HEK293T (cell line): ENCODE data around the gene FAXDC2.

ENCODE experiments used
- CTCF ChIA-PET: fragments of 350-600 bp; formaldehyde crosslinking; extraction: SDS; loops from one replicate; lab custom pipeline; 2021; ENCODE audit warnings: antibody characterized with exemption, inconsistent platforms; lab: Yijun Ruan, JAX
- POLR2A ChIA-PET: fragments of 350-600 bp; formaldehyde crosslinking; extraction: SDS; loops from one replicate; lab custom pipeline; 2020; ENCODE audit warnings: antibody characterized with exemption, inconsistent platforms; lab: Yijun Ruan, JAX
- DNase-seq: peaks from one replicate; pipeline ENCODE4 v3.0.0; 2012; ENCODE audit warnings: mixed read lengths; ENCODE audit errors: extremely low spot score
- ARNT ChIP-seq: fragments of 450-650 bp; IDR thresholded peaks from 2 replicates; pipeline ENCODE4 v1.6.1; 2017; ENCODE audit warnings: mild to moderate bottlenecking
- BHLHE40 ChIP-seq: fragments of 450-650 bp; IDR thresholded peaks from 2 replicates; pipeline ENCODE4 v1.6.1; 2016; ENCODE audit warnings: mild to moderate bottlenecking, moderate library complexity, borderline replicate concordance
- CTBP1 ChIP-seq: fragments of 450-650 bp; IDR thresholded peaks from 2 replicates; pipeline ENCODE4 v1.6.1; 2016; ENCODE audit warnings: borderline replicate concordance
- ELF4 ChIP-seq: fragments of 450-650 bp; IDR thresholded peaks from 2 replicates; pipeline ENCODE4 v1.6.1; 2017; ENCODE audit warnings: antibody characterized with exemption
- FOXA1 ChIP-seq: fragments of 450-650 bp; IDR thresholded peaks from 2 replicates; pipeline ENCODE4 v1.6.1; 2016; ENCODE audit warnings: mild to moderate bottlenecking
- FOXK2 ChIP-seq: fragments of 450-650 bp; IDR thresholded peaks from 2 replicates; pipeline ENCODE4 v1.6.1; 2016; ENCODE audit warnings: mild to moderate bottlenecking
- FOXM1 ChIP-seq: fragments of 450-650 bp; IDR thresholded peaks from 2 replicates; pipeline ENCODE4 v1.6.1; 2017; ENCODE audit warnings: mild to moderate bottlenecking, borderline replicate concordance
- HDGF ChIP-seq: fragments of 450-650 bp; IDR thresholded peaks from 2 replicates; pipeline ENCODE4 v1.6.1; 2017; ENCODE audit warnings: antibody characterized with exemption, borderline replicate concordance
- L3MBTL2 ChIP-seq: fragments of 450-650 bp; conservative IDR thresholded peaks from 2 replicates; pipeline ENCODE4 v1.6.1; 2016; ENCODE audit warnings: mild to moderate bottlenecking
- LEF1 ChIP-seq: fragments of 450-650 bp; IDR thresholded peaks from 2 replicates; pipeline ENCODE4 v1.6.1; 2017; ENCODE audit warnings: mild to moderate bottlenecking, borderline replicate concordance
- NFRKB ChIP-seq: fragments of 450-650 bp; IDR thresholded peaks from 2 replicates; pipeline ENCODE4 v1.6.1; 2016; ENCODE audit warnings: mild to moderate bottlenecking, moderate library complexity
- SP1 ChIP-seq: fragments of 450-650 bp; IDR thresholded peaks from 2 replicates; pipeline ENCODE4 v1.6.1; 2017
- SUZ12 ChIP-seq: fragments of 450-650 bp; IDR thresholded peaks from 2 replicates; pipeline ENCODE4 v1.6.1; 2016; ENCODE audit warnings: mild to moderate bottlenecking
- TARDBP ChIP-seq: fragments of 450-650 bp; IDR thresholded peaks from 2 replicates; pipeline ENCODE4 v1.6.1; 2016
- ZNF384 ChIP-seq: fragments of 450-650 bp; IDR thresholded peaks from 2 replicates; pipeline ENCODE4 v1.6.1; 2016
- TF ChIP-seq, protein P1 (sequence below): fragments of 450-650 bp; IDR thresholded peaks from 2 replicates; pipeline ENCODE4 v1.6.1; 2016

FAXDC2 gene

GRCh38 chr5:154849791-154850201 lies 607 bp downstream of the FAXDC2 start:
- POLR2A ChIA-PET = interaction anchor here (1.0 to 2.2 kb wide), 3 partner anchors 8 to 12 kb away, joined by 3 to 8 read pairs (median 7); partner anchors contain the start of gene CNOT8

DNA sequence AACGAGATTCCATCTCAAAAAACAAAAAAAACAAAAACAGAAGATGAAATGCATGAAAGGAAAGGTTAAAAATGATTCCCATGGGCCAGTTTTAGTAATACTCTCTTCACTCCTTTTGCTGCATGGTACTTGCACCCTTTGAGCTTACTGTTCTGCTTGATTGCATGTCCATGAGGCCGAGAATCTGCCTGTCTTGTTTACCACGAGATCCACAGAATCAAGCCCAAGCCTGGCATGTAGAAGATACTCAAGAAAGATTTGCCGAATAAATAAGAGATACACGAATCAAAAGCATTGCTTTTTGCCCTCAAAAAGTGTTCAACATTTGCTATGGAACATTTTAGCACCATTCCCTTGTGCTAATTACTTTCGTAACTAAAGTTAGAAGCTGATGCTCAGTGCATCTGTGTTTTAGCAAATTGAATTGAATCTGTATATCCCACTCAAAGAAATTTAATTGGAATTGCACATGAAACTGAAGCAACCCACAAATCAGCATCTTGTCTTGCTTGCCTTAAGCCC lies 1.1 kb downstream of the FAXDC2 start:
- CTCF ChIA-PET = interaction anchor here (1.0 kb wide), 1 partner anchor 207 kb away, joined by 3 read pairs; no protein-coding TSS in a partner anchor
- no peak for DNase-seq
- POLR2A ChIA-PET = interaction anchor here (1.9 to 2.2 kb wide), 2 partner anchors 8 to 9 kb away, joined by 7 to 8 read pairs; partner anchors contain the start of gene CNOT8
- TF ChIP-seq, protein P1, sequence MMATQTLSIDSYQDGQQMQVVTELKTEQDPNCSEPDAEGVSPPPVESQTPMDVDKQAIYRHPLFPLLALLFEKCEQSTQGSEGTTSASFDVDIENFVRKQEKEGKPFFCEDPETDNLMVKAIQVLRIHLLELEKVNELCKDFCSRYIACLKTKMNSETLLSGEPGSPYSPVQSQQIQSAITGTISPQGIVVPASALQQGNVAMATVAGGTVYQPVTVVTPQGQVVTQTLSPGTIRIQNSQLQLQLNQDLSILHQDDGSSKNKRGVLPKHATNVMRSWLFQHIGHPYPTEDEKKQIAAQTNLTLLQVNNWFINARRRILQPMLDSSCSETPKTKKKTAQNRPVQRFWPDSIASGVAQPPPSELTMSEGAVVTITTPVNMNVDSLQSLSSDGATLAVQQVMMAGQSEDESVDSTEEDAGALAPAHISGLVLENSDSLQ = no peak
- TF ChIP-seq NFRKB (no peak), SP1 (no peak), TARDBP (no peak), ARNT (no peak), BHLHE40 (no peak), ELF4 (no peak), LEF1 (no peak), FOXM1 (no peak), FOXA1 (no peak), ZNF384 (no peak), FOXK2 (no peak), CTBP1 (no peak), L3MBTL2 (no peak), HDGF (no peak), SUZ12 (no peak)

More at GRCh38 chr5:154849791-154850201, 607 bp downstream of the FAXDC2 start:
- CTCF ChIA-PET = no interaction called here
- DNase-seq = no peak
- TF ChIP-seq CTBP1 = no peak
- TF ChIP-seq FOXA1 = no peak
- TF ChIP-seq SUZ12 = no peak
- TF ChIP-seq, protein P1 = no peak
- TF ChIP-seq NFRKB = no peak
- no peak for TF ChIP-seq ZNF384
- no peak for TF ChIP-seq ARNT
- no peak for TF ChIP-seq ELF4
- TF ChIP-seq BHLHE40 = no peak
- TF ChIP-seq FOXK2 = no peak

- ChIA-PET POLR2A (no interaction called here), CTCF (interaction anchor here (0.6 to 0.7 kb wide), 2 partner anchors 12 to 24 kb away, joined by 3 to 4 read pairs; no protein-coding TSS in a partner anchor)
- TF ChIP-seq LEF1 = no peak
- no peak for TF ChIP-seq HDGF
- no peak for TF ChIP-seq ELF4
- TF ChIP-seq FOXM1 = no peak
- TF ChIP-seq NFRKB = no peak
- TF ChIP-seq TARDBP = no peak
- TF ChIP-seq CTBP1 = no peak
- no peak for TF ChIP-seq BHLHE40
- no peak for TF ChIP-seq SP1
- no peak for TF ChIP-seq SUZ12
- no peak for TF ChIP-seq FOXK2
- TF ChIP-seq ARNT = no peak
- no peak for TF ChIP-seq FOXA1
- no peak for TF ChIP-seq L3MBTL2
- no peak for TF ChIP-seq ZNF384
- TF ChIP-seq, protein P1 = no peak
- no peak for DNase-seq
These were observed 5.6 kb downstream of the FAXDC2 start for GRCh38 chr5:154844809-154845208.

- POLR2A ChIA-PET = interaction anchor here (1.2 kb wide), 1 partner anchor 15 kb away, joined by 10 read pairs; the partner anchor contains the start of gene CNOT8
These were observed 7.5 kb downstream of the FAXDC2 start for GRCh38 chr5:154842689-154843530.

More at GRCh38 chr5:154842689-154843530, 7.5 kb downstream of the FAXDC2 start:
- TF ChIP-seq FOXM1 (no peak), BHLHE40 (no peak), FOXK2 (no peak), L3MBTL2 (no peak), SP1 (no peak), LEF1 (no peak), ARNT (no peak), SUZ12 (no peak), ZNF384 (no peak), CTBP1 (no peak), NFRKB (no peak), FOXA1 (no peak), TARDBP (no peak), ELF4 (no peak), HDGF (no peak)
- TF ChIP-seq, protein P1 = no peak
- CTCF ChIA-PET = no interaction called here
- DNase-seq = no peak
